Measurements from ENCODE around the gene HM13.

Gene HM13

GRCh38 chr20:31607640-31608250 lies 93.5 kb downstream of the HM13 start:
- TF ChIP-seq REST (IDR thresholded peaks at IDR 0.05; ENCODE audit: low read depth) (no peak), YY1 (IDR thresholded peaks at IDR 0.05; ENCODE audit: low read depth) (no peak), CREB1 (IDR thresholded peaks at IDR 0.05; ENCODE audit: low read depth) (no peak), ZBTB7A (IDR thresholded peaks at IDR 0.05; ENCODE audit: low read depth) (no peak), CEBPB (IDR thresholded peaks at IDR 0.05) (no peak), FOXM1 (IDR thresholded peaks at IDR 0.05; ENCODE audit: borderline replicate concordance, low read depth) (no peak), MAX (IDR thresholded peaks at IDR 0.05) (no peak), TEAD4 (IDR thresholded peaks at IDR 0.05) (no peak), EGR1 (IDR thresholded peaks at IDR 0.05) (no peak), TAF1 (IDR thresholded peaks at IDR 0.05; ENCODE audit: low read depth) (no peak), NFIC (IDR thresholded peaks at IDR 0.05) (no peak), RAD21 (IDR thresholded peaks at IDR 0.05; ENCODE audit: low read depth) (no peak), TCF12 (IDR thresholded peaks at IDR 0.05; ENCODE audit: low read depth) (no peak), EP300 (IDR thresholded peaks at IDR 0.05; ENCODE audit: borderline replicate concordance) (no peak)
- TF ChIP-seq, protein P1, sequence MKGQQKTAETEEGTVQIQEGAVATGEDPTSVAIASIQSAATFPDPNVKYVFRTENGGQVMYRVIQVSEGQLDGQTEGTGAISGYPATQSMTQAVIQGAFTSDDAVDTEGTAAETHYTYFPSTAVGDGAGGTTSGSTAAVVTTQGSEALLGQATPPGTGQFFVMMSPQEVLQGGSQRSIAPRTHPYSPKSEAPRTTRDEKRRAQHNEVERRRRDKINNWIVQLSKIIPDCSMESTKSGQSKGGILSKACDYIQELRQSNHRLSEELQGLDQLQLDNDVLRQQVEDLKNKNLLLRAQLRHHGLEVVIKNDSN (IDR thresholded peaks at IDR 0.05), result no peak; the same call in 1 of the 2 replicates

- no peak for TF ChIP-seq CREB1 (IDR thresholded peaks at IDR 0.05; ENCODE audit: low read depth)
- peak; percentile 19; the same call in 1 of the 2 replicates for TF ChIP-seq RAD21 (IDR thresholded peaks at IDR 0.05; ENCODE audit: low read depth)
- peak; percentile 98 for TF ChIP-seq ZBTB7A (IDR thresholded peaks at IDR 0.05; ENCODE audit: low read depth)
- peak; percentile 99 for TF ChIP-seq TEAD4 (IDR thresholded peaks at IDR 0.05)
- peak; percentile 87 for TF ChIP-seq CEBPB (IDR thresholded peaks at IDR 0.05)
- peak; percentile 84 for TF ChIP-seq MAX (IDR thresholded peaks at IDR 0.05)
- TF ChIP-seq EP300 (IDR thresholded peaks at IDR 0.05; ENCODE audit: borderline replicate concordance), result peak; percentile 99
- peak; percentile 96 for TF ChIP-seq EGR1 (IDR thresholded peaks at IDR 0.05)
- no peak for TF ChIP-seq REST (IDR thresholded peaks at IDR 0.05; ENCODE audit: low read depth)
- peak; percentile 92 for TF ChIP-seq FOXM1 (IDR thresholded peaks at IDR 0.05; ENCODE audit: borderline replicate concordance, low read depth)
- no peak for TF ChIP-seq TAF1 (IDR thresholded peaks at IDR 0.05; ENCODE audit: low read depth)
- TF ChIP-seq TCF12 (IDR thresholded peaks at IDR 0.05; ENCODE audit: low read depth), result peak; percentile 100
- TF ChIP-seq NFIC (IDR thresholded peaks at IDR 0.05), result peak; percentile 97
- peak; percentile 74 for TF ChIP-seq YY1 (IDR thresholded peaks at IDR 0.05; ENCODE audit: low read depth)
- TF ChIP-seq, protein P1 (IDR thresholded peaks at IDR 0.05), result peak; percentile 28; the same call in 1 of the 2 replicates
Measured at GRCh38 chr20:31608251-31608945, 94.2 kb downstream of the HM13 start.

DNA sequence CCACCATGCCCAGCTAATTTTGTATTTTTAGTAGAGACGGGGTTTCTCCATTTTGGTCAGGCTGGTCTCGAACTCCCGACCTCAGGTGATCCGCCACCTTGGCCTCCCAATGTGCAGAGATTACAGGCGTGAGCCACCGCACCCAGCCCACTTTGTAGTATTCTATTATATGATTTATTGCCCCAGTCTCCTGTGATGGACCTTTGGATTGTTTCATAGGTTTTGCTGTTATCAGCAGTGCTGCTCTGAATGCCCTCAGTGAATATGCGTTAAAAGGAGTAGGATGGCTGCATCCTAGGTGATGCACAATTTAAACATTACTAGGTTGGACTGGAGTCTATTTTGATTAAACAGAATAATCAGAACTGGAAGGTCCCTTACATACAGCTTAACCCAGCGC lies 101.2 kb downstream of the HM13 start:
- no peak for TF ChIP-seq MAX (IDR thresholded peaks at IDR 0.05)
- no peak for TF ChIP-seq NFIC (IDR thresholded peaks at IDR 0.05)
- no peak for TF ChIP-seq YY1 (IDR thresholded peaks at IDR 0.05; ENCODE audit: low read depth)
- TF ChIP-seq ZBTB7A (IDR thresholded peaks at IDR 0.05; ENCODE audit: low read depth), result no peak
- no peak for TF ChIP-seq CEBPB (IDR thresholded peaks at IDR 0.05)
- TF ChIP-seq RAD21 (IDR thresholded peaks at IDR 0.05; ENCODE audit: low read depth), result no peak
- TF ChIP-seq CREB1 (IDR thresholded peaks at IDR 0.05; ENCODE audit: low read depth), result no peak
- no peak for TF ChIP-seq FOXM1 (IDR thresholded peaks at IDR 0.05; ENCODE audit: borderline replicate concordance, low read depth)

DNA sequence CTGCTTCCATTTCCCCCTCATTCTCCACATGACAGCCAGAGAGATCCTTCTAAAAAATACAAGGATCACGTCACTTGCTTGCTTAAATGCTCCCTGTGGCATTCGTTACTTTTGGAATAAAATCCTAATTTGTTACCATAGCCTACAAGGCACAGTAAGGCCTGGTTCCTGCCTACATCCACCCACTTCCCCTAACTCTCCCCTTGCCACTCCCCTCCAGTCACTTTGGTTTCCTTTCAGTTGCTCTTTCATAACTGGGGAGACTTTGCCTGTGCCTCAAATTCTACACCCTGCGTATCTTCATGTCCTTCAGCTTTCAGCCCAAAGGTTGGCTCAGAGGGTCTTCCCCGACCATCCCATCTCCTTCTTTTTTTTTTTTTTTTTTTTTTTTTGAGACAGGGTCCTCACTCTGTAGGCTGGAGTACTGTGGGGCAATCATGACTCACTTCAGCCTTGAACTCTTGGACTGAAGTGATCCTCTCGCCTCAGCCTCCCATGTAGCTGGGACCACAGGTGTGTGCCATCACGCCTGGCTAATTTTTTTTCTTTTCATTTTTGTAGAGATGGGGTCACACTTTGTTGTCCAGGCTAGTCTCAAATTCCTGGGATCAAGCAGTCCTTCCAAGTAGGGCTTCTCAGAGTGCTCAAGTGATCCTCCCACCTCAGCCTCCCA lies 103.3 kb downstream of the HM13 start:
- TF ChIP-seq TEAD4 (IDR thresholded peaks at IDR 0.05) (no peak), REST (IDR thresholded peaks at IDR 0.05; ENCODE audit: low read depth) (no peak), TAF1 (IDR thresholded peaks at IDR 0.05; ENCODE audit: low read depth) (no peak)

Data from Ishikawa (cell line).